ENCODE results near the gene SET.
"Not testable (repeated sequence)": the region's sequence is repeated elsewhere in the genome, so short reads cannot be mapped to it uniquely, and the experiment has no call there.

SET gene

GRCh38 chr9:128688501-128689292, at the start of gene SET:
TSS of gene SET (plus strand) at chr9:128689222. CDS start at chr9:128689583, 361 bp downstream.
- FAIRE-seq (no peak), DNase-seq (ENCODE audit: insufficient read length, low spot score) (peak; percentile 97)
- TF ChIP-seq CTCF (IDR thresholded peaks at IDR 0.05; ENCODE audit: insufficient read depth, missing control alignments), result no peak

GRCh38 chr9:128640603-128641002, 48.4 kb upstream of the SET start:
- DNase-seq (ENCODE audit: insufficient read length, low spot score) (peak; percentile 2), FAIRE-seq (no peak)
- no peak for TF ChIP-seq CTCF (IDR thresholded peaks at IDR 0.05; ENCODE audit: insufficient read depth, missing control alignments)

DNA sequence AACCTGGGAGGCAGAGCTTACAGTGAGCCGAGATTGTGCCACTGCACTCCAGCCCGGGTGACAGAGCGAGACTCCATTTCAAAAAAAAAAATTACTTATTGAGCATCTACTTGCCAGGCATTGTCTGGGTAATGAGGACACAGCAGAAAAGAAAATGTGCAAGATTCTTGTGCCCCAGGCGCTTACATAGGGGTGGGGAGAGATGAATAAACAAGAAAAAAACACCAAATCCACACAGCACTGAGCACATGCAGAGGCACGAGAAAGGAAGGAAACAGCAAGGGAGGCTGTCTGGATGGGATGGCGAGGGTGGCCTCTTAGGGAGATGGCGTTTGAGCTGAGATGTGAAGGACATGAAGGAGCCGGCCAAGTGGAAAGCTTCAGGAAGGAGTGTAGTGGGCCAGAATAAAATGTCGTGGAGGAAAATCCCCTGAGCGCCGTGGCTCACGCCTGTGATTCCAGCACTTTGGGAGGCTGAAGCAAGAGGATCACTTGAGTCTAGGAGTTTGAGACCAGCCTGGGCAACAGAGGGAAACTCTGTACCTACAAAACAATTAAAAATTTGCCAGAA, 46.3 kb upstream of the SET start:
- TF ChIP-seq CTCF (IDR thresholded peaks at IDR 0.05; ENCODE audit: insufficient read depth, missing control alignments), result no peak
- FAIRE-seq (no peak), DNase-seq (ENCODE audit: insufficient read length, low spot score) (peak; percentile 21)

GRCh38 chr9:128643519-128644300, 45.3 kb upstream of the SET start:
- peak; percentile 13 for DNase-seq (ENCODE audit: insufficient read length, low spot score)
- TF ChIP-seq CTCF (IDR thresholded peaks at IDR 0.05; ENCODE audit: insufficient read depth, missing control alignments), result no peak
- FAIRE-seq, result no peak

- peak; percentile 2 for DNase-seq (ENCODE audit: insufficient read length, low spot score)
- FAIRE-seq, result not testable (repeated sequence)
- TF ChIP-seq CTCF (IDR thresholded peaks at IDR 0.05; ENCODE audit: insufficient read depth, missing control alignments), result peak; percentile 29
Measured at GRCh38 chr9:128648206-128648605, 40.8 kb upstream of the SET start.

GRCh38 chr9:128651798-128652197, 37.2 kb upstream of the SET start:
- DNase-seq (ENCODE audit: insufficient read length, low spot score) (no peak), FAIRE-seq (no peak)
- TF ChIP-seq CTCF (IDR thresholded peaks at IDR 0.05; ENCODE audit: insufficient read depth, missing control alignments), result no peak

All from D721Med (cell line).